PC-9 (cell line): Measurements from ENCODE around the gene NPM3. TPM values are rescaled to one million over a fixed set of nuclear protein-coding genes. Genes with fewer than 3 reads are reported as not detected.

ENCODE experiments used
- BruUV-seq: library from RNA; stranded (reverse); fragments of 400-500 nt; replicated peaks from 2 replicates; lab custom pipeline; 2021; lab: Mats Ljungman, UMichigan
- CTCF ChIA-PET: fragments of 300-600 bp; sonication (Branson Sonifier 250); formaldehyde crosslinking; loops from one replicate; lab custom pipeline; 2022; ENCODE audit warnings: antibody characterized with exemption; lab: Charles Lee
- POLR2A ChIA-PET: fragments of 300-600 bp; sonication (Branson Sonifier 250); formaldehyde crosslinking; loops from one replicate; lab custom pipeline; 2022; ENCODE audit warnings: antibody characterized with exemption; ENCODE audit not compliant: unreplicated experiment; lab: Charles Lee
- DNase-seq, 2 experiments: peaks; one replicate each; pipeline versions ENCODE4 v3.0.0 to v3.0.0-alpha.2; 2015 to 2022; ENCODE audit warnings: mixed read lengths in 1 of 2
- H2AFZ ChIP-seq: fragments of 200-600 bp; sonication (generic); 2 replicates; pipeline ENCODE4 v1.8.1; 2017; ENCODE audit warnings: antibody characterized with exemption
- H3F3A ChIP-seq: fragments of 200-600 bp; sonication (generic); 2 replicates; pipeline ENCODE4 v1.8.1; 2017; ENCODE audit warnings: antibody characterized with exemption, mild to moderate bottlenecking, low read depth; ENCODE audit not compliant: insufficient read depth
- H3K27ac ChIP-seq: fragments of 200-600 bp; sonication (generic); 2 replicates; pipeline ENCODE4 v1.6.1; 2016; ENCODE audit warnings: mixed run types
- H3K27me3 ChIP-seq: fragments of 200-600 bp; sonication (generic); 2 replicates; pipeline ENCODE4 v1.6.1; 2016; ENCODE audit warnings: low read depth, mixed run types; ENCODE audit not compliant: insufficient read depth
- H3K36me3 ChIP-seq: fragments of 200-600 bp; sonication (generic); 2 replicates; pipeline ENCODE4 v1.6.1; 2016; ENCODE audit warnings: low read depth, mixed run types
- H3K4me1 ChIP-seq: fragments of 200-600 bp; sonication (generic); replicated peaks from 2 replicates; pipeline ENCODE4 v1.6.1; 2016; ENCODE audit warnings: mixed run types; ENCODE audit not compliant: insufficient read depth
- H3K4me2 ChIP-seq: fragments of 200-600 bp; sonication (generic); 2 replicates; pipeline ENCODE4 v1.6.1; 2017; ENCODE audit warnings: mixed run types
- H3K4me3 ChIP-seq: fragments of 200-600 bp; sonication (generic); 2 replicates; pipeline ENCODE4 v1.6.1; 2016; ENCODE audit warnings: mixed run types
- H3K79me2 ChIP-seq: fragments of 200-600 bp; sonication (generic); 2 replicates; pipeline ENCODE4 v1.6.1; 2017; ENCODE audit warnings: low read depth, mixed run types
- H3K9me2 ChIP-seq: fragments of 200-600 bp; sonication (generic); 2 replicates; pipeline ENCODE4 v1.8.1; 2017; ENCODE audit warnings: mild to moderate bottlenecking; ENCODE audit not compliant: insufficient read depth
- H3K9me3 ChIP-seq: fragments of 200-600 bp; sonication (generic); 2 replicates; pipeline ENCODE4 v1.8.1; 2016; ENCODE audit warnings: low read depth; ENCODE audit not compliant: insufficient read depth
- H4K20me1 ChIP-seq: fragments of 200-600 bp; sonication (generic); 2 replicates; pipeline ENCODE4 v1.8.1; 2017; ENCODE audit not compliant: insufficient read depth
- CTCF ChIP-seq: fragments of 200-600 bp; sonication (generic); conservative IDR thresholded peaks from 2 replicates; pipeline ENCODE4 v1.6.1; 2017; ENCODE audit warnings: mixed run types, antibody characterized with exemption, mild to moderate bottlenecking, moderate library complexity
- EZH2 ChIP-seq: fragments of 200-600 bp; sonication (generic); IDR thresholded peaks from 2 replicates; pipeline ENCODE4 v1.8.0; 2017; ENCODE audit warnings: antibody characterized with exemption, low read depth
- intact Hi-C: fragments of 100-400 bp; cut with micrococcal nuclease; formaldehyde crosslinking; loops from one replicate; pipeline ENCODE4 v1.10.0; 2022; ENCODE audit not compliant: unreplicated experiment
- total RNA-seq: library from RNA; stranded (reverse); gene quantifications from 2 replicates; pipeline ENCODE4 v1.2.3, GENCODE V29; 2021

Gene NPM3
- total RNA-seq, 1 experiment from 2014 or later = 36.1 TPM

- peaks cover 10% of the 10 kb centered on the region; the same call in 1 of the 2 replicates for H3K79me2 ChIP-seq
- CTCF ChIA-PET = interaction anchor here (0.5 to 1.5 kb wide), 7 partner anchors 177 to 567 kb away, joined by 3 to 19 read pairs (median 5); no protein-coding TSS in a partner anchor
- no peak overlapping the region for H2AFZ ChIP-seq
- H3K27ac ChIP-seq = no peak overlapping the region
- intact Hi-C loops = loop anchor here (1.0 to 10.0 kb wide), 3 partner anchors 179 to 567 kb away; no protein-coding TSS in a partner anchor
- no peaks in the 10 kb centered on the region for H3K27me3 ChIP-seq
- H3K4me1 ChIP-seq = peaks cover 11% of the 10 kb centered on the region; the same call in 1 of the 2 replicates
- no peaks in the 10 kb centered on the region for H3K9me3 ChIP-seq
- H3K4me3 ChIP-seq = no peak overlapping the region; the same call in 1 of the 2 replicates
- peak overlapping the region; percentile 79 for H3K4me2 ChIP-seq
- TF ChIP-seq EZH2 (no peak), CTCF (no peak)
- no TSS peak for BruUV-seq
- DNase-seq = no peak
- H3K9me2 ChIP-seq = no peaks in the 10 kb centered on the region
- POLR2A ChIA-PET = no interaction called here
- no peaks in the 10 kb centered on the region for H3K36me3 ChIP-seq
- peaks cover 3% of the 10 kb centered on the region; the same call in 1 of the 2 replicates for H4K20me1 ChIP-seq
- peaks cover 15% of the 10 kb centered on the region for H3F3A ChIP-seq
Measured at GRCh38 chr10:101781655-101781983, 1.6 kb downstream of the NPM3 start.

GRCh38 chr10:101780818-101781654 is 2.2 kb downstream of the NPM3 start:
- Histone ChIP-seq H4K20me1 (peaks cover 3% of the 10 kb centered on the region; the same call in 1 of the 2 replicates), H3K4me3 (no peak overlapping the region), H3K36me3 (no peaks in the 10 kb centered on the region), H3K79me2 (peaks cover 10% of the 10 kb centered on the region; the same call in 1 of the 2 replicates), H3F3A (peaks cover 15% of the 10 kb centered on the region), H3K27ac (no peak overlapping the region), H3K9me2 (no peaks in the 10 kb centered on the region), H3K27me3 (no peaks in the 10 kb centered on the region), H3K4me1 (peaks cover 11% of the 10 kb centered on the region; the same call in 1 of the 2 replicates), H3K9me3 (no peaks in the 10 kb centered on the region), H2AFZ (no peak overlapping the region), H3K4me2 (no peak overlapping the region)
- ChIA-PET POLR2A (interaction anchor here (0.6 kb wide), 2 partner anchors 66 to 181 kb away, joined by 3 to 4 read pairs; no protein-coding TSS in a partner anchor), CTCF (interaction anchor here (0.5 to 1.5 kb wide), 6 partner anchors 177 to 567 kb away, joined by 3 to 19 read pairs (median 6); no protein-coding TSS in a partner anchor)
- TF ChIP-seq EZH2 (no peak), CTCF (peak; percentile 89)
- DNase-seq = peak in 1 of 2 experiments; percentile 62
- no TSS peak for BruUV-seq
- intact Hi-C loops = loop anchor here (1.0 to 10.0 kb wide), 3 partner anchors 179 to 566 kb away; no protein-coding TSS in a partner anchor

GRCh38 chr10:101780187-101780817 is 2.9 kb downstream of the NPM3 start:
- ChIA-PET CTCF (interaction anchor here (1.5 kb wide), 1 partner anchor 178 kb away, joined by 19 read pairs; no protein-coding TSS in a partner anchor), POLR2A (interaction anchor here (0.6 kb wide), 2 partner anchors 65 to 328 kb away, joined by 3 to 4 read pairs; no protein-coding TSS in a partner anchor)
- no peaks in the 10 kb centered on the region for H3K9me3 ChIP-seq
- H3K4me3 ChIP-seq = no peak overlapping the region
- intact Hi-C loops = loop anchor here (2.0 to 10.0 kb wide), 2 partner anchors 326 to 566 kb away; no protein-coding TSS in a partner anchor
- H3K4me2 ChIP-seq = no peak overlapping the region
- no peaks in the 10 kb centered on the region for H3K36me3 ChIP-seq
- H2AFZ ChIP-seq = no peak overlapping the region
- no peaks in the 10 kb centered on the region for H3K9me2 ChIP-seq
- H3K27ac ChIP-seq = no peak overlapping the region
- peaks cover 15% of the 10 kb centered on the region for H3F3A ChIP-seq
- peaks cover 3% of the 10 kb centered on the region; the same call in 1 of the 2 replicates for H4K20me1 ChIP-seq
- H3K79me2 ChIP-seq = peaks cover 10% of the 10 kb centered on the region; the same call in 1 of the 2 replicates
- no TSS peak for BruUV-seq
- DNase-seq = no peak
- H3K4me1 ChIP-seq = peaks cover 11% of the 10 kb centered on the region; the same call in 1 of the 2 replicates
- TF ChIP-seq CTCF = no peak
- TF ChIP-seq EZH2 = no peak
- H3K27me3 ChIP-seq = no peaks in the 10 kb centered on the region
